ENCODE data around the gene KISS1.

Gene KISS1

DNA sequence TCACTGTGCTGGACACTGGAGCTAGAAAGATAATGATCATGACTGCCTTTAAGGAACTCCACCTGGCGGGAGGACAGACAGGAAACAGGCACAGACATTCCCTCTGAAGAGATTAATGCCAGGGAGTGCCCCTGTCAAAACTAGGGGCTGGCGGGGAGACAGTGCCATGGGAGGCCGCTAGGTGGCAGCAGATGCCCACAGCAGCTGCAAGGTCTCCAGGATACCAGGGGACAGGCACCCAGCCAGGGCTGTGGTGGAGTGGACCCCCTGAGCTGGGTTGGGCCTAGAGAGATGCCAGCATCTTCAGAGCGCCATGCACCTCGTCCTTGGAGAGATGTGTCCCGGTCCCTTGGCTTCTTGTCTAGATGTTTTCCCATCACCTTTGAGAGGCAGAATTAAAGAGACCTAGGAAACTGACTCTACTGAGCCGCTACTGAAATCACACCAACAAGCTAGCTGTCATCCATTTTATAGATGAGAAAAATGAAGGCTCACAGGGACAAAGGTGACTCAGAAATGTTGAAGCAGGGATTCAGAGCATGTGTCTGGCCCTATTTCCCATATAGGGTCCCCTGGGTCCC lies 33.7 kb downstream of the KISS1 start:
- H3K4me1 ChIP-seq, result no peaks in the 10 kb centered on the region
- TF ChIP-seq, protein P1, sequence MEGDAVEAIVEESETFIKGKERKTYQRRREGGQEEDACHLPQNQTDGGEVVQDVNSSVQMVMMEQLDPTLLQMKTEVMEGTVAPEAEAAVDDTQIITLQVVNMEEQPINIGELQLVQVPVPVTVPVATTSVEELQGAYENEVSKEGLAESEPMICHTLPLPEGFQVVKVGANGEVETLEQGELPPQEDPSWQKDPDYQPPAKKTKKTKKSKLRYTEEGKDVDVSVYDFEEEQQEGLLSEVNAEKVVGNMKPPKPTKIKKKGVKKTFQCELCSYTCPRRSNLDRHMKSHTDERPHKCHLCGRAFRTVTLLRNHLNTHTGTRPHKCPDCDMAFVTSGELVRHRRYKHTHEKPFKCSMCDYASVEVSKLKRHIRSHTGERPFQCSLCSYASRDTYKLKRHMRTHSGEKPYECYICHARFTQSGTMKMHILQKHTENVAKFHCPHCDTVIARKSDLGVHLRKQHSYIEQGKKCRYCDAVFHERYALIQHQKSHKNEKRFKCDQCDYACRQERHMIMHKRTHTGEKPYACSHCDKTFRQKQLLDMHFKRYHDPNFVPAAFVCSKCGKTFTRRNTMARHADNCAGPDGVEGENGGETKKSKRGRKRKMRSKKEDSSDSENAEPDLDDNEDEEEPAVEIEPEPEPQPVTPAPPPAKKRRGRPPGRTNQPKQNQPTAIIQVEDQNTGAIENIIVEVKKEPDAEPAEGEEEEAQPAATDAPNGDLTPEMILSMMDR (IDR thresholded peaks at IDR 0.05; ENCODE audit: low read depth, low read length), result peak; percentile 100
- H3K27me3 ChIP-seq, result no peaks in the 10 kb centered on the region
- no peaks in the 10 kb centered on the region for H3K9me3 ChIP-seq
- no peak overlapping the region for H3K4me3 ChIP-seq (ENCODE audit: low read depth, low read length)
- no peaks in the 10 kb centered on the region for H3K36me3 ChIP-seq
- peak; percentile 85 for DNase-seq

DNA sequence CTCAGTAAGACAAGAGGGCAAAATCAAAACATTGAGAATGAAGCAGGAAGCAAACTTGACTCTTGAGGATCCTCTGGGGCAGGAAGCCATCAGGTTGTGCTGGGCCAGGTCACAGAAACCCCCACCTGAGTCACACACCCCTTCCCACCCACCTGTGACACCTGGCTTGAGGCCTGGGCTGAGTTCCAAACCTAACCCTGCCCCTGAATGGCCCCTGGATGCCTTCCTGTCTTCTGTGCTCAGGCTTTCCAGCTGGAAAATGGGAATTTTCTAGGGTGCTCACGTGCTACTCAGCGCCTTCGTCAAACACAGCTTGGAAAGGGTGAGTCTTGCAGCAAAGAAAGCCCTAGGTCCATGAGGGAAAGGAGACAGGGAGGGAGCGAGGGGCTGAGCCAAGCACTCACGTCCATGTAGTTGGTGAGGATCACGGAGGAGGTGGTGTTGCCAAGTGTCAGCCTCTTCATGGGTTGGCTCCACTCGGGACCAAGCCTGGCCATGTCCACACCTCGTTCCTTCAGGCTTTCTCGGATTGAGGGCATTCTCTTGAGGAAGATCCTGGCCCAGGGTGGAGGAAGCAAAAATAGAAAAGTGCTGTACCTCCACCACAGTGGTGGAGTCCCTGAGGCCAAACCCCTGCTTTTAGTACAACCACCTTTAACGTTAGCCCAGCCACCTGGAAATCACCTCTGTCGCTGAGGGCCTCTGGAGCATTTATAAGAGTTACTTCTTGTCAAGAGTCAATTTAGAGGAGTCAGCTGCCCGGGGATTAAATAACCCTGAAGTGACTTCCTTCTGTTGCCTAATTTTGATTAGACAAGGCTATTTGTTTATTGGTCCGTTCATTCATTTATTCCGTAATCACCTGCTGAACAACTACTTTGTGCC lies 34.4 kb downstream of the KISS1 start:
- Histone ChIP-seq H3K27me3 (no peaks in the 10 kb centered on the region), H3K36me3 (no peaks in the 10 kb centered on the region), H3K4me3 (ENCODE audit: low read depth, low read length) (no peak overlapping the region), H3K9me3 (no peaks in the 10 kb centered on the region), H3K4me1 (no peaks in the 10 kb centered on the region)
- DNase-seq, result no peak
- TF ChIP-seq, protein P1 (IDR thresholded peaks at IDR 0.05; ENCODE audit: low read depth, low read length), result no peak

DNA sequence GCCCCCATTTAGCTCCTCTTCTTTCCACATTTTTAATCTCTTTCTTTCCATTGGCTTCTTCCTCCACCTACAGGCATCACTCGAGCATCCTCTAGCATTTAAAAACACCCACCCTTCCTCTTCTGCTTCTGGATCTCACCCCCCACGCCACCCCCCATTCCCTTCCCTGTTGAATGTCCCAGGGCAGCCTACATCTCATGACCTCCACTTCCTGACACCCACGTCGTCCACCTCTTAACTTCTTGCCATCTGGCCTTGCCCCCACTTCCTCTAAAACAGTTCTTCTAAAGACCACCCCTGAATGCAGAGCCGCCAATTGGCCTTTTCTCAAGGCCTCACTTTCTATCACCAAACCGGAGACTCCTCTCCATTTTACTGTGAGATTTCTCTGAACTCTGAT lies 38.3 kb downstream of the KISS1 start:
- Histone ChIP-seq H3K4me1 (no peaks in the 10 kb centered on the region), H3K4me3 (ENCODE audit: low read depth, low read length) (no peak overlapping the region), H3K9me3 (no peaks in the 10 kb centered on the region), H3K27me3 (no peaks in the 10 kb centered on the region; the same call in 1 of the 2 replicates), H3K36me3 (no peaks in the 10 kb centered on the region)
- TF ChIP-seq, protein P1 (IDR thresholded peaks at IDR 0.05; ENCODE audit: low read depth, low read length), result no peak
- no peak for DNase-seq

DNA sequence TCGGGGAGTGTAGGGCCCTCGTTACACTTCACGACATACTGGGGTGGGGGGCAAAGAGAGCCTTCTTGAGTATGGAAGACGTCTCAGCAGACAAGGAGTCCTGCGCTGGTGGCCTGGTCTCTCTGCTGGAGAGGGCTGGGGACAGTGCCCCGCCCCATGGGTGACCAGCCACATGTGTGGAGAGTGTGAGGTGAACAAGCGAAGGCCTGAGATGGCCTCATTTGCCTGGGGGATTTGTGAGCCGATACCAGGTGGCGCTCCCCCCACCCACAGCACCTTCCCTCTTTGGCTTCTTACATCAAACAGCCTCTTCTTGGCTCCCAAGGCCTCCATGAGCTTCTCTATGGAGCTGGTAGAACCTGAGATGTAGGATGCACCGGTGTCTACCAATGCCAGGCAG lies 40.4 kb downstream of the KISS1 start:
- no peaks in the 10 kb centered on the region for H3K36me3 ChIP-seq
- TF ChIP-seq, protein P1 (IDR thresholded peaks at IDR 0.05; ENCODE audit: low read depth, low read length), result no peak

DNA sequence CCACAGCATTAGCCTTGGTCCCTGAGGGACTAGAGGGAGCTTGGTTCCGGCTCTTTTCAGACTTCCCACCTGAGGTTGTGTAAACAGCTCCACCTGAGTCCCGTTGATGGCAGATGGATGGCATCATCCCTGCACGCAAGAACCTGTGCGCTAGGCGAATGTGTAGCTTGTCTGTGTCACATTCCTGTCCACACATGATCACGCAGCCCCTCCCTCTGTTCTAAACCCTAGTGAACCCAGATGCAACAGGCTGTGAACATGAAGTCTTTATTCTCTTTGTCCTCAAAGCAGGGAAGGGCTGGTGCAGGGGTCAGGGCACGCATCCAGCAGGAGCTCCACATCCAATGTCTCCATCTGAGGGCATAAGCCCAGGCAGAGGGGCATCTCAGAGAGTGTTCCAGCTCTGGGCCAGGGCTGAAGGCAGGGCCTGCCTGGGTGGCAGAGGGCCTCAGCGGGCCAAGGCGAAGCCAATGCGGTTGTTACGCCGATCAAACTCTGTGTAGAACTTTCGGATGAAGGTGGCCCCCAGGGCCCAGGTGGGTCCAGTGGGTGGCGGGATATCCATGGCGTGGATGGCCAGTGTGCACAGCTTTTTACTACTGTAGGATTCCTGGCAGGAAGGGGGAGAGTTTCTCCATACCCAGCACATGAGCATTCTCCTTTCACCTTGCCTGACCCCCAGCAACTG lies 41.6 kb downstream of the KISS1 start:
- DNase-seq, result peak; percentile 2
- H3K9me3 ChIP-seq, result no peaks in the 10 kb centered on the region

More for the DNA sequence above, 40.4 kb downstream of the KISS1 start:
- H3K4me1 ChIP-seq, result peaks cover 4% of the 10 kb centered on the region
- H3K4me3 ChIP-seq (ENCODE audit: low read depth, low read length), result no peak overlapping the region
- no peaks in the 10 kb centered on the region for H3K9me3 ChIP-seq
- peak; percentile 4 for DNase-seq
- H3K27me3 ChIP-seq, result no peaks in the 10 kb centered on the region; the same call in 1 of the 2 replicates

More for the DNA sequence above, 41.6 kb downstream of the KISS1 start:
- Histone ChIP-seq H3K36me3 (no peaks in the 10 kb centered on the region), H3K27me3 (no peaks in the 10 kb centered on the region; the same call in 1 of the 2 replicates), H3K4me1 (peaks cover 4% of the 10 kb centered on the region), H3K4me3 (ENCODE audit: low read depth, low read length) (no peak overlapping the region)
- TF ChIP-seq, protein P1 (IDR thresholded peaks at IDR 0.05; ENCODE audit: low read depth, low read length), result no peak
